NCI-H2196 treated with DMSO at 0.1 percent for 48 hours (cell line): ENCODE measurements around the gene ERBB2.
"Not testable (repeated sequence)": the region's sequence is repeated elsewhere in the genome, so short reads cannot be mapped to it uniquely, and the experiment has no call there.

Experiments
- DNase-seq: peaks from one replicate; lab custom pipeline; 2025; ENCODE audit not compliant: unreplicated experiment; lab: John Stamatoyannopoulos, UW

Gene ERBB2

GRCh38 chr17:39678340-39679116 lies 21.3 kb upstream of the ERBB2 start:
- DNase-seq = no peak

GRCh38 chr17:39679521-39680192 lies 20.2 kb upstream of the ERBB2 start:
- DNase-seq = no peak

DNA sequence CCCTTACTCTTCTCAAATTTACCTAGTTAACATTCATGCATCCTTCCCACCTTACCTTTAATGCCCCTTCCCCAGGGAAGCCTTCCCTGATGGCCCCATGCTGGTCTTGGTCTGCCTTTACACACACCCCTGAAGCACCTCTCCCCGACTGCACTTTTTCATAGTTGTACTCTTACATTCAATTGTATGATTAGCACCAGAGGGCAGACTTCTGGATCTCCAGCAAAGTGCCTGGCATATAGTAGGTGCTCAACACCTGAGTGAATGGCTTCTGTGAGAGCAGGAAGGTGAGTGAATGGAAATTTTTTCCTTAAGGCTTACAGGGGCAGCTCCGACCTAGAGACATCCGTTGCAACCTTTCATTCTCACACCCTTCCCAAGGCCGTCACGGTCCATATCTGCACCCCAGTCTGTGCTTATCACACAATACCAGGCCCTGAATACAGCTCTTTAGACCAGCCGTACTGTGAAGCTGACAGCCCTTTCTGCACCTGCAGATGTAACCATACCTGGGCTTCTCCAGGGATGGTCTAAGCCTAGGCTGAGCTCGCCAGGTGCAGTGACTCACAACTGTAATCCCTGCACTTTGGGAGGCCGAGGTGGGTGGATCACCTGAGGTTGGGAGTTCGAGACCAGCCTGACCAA lies 16.4 kb upstream of the ERBB2 start:
- DNase-seq = no peak

DNA sequence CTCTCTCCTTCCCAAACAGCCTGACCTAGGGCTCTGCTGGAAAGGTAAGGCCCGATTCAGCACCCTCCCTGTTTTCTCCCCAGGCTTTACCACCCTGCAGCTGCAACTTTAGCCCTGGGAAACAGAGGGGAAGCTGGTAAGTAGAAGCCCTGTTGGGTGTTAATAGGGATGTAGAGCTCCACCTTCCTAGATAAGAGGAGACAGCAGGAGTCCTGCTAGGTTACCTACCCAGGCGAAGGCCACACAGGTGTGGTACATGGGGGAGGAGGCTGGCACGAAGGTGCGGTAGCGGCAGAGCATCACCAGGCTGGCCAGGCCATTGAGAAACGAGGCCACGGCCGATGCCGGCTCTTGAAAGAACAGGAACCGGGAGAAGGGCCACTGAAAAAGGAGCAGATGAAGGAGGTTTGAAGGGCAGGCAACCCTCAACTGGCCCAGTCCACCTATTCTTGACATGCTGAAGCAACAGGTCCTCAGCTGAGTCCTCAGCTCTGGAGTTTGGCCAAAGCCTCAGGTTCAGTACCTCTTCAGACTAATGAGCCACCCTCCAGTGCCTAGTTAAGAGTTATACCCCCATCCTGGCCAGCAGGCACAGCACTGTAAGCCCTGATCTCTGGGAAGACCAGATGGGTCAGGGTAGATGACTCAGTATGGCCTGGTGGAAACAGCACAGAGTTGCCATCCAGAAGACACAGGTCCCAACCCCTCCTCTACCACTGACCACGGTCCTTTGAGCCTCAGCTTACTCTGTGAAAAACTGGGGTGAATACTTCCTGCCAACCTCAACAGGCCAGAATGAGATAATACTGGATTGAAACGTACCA lies 15.3 kb upstream of the ERBB2 start:
- no peak for DNase-seq

GRCh38 chr17:39687101-39687545 lies 12.7 kb upstream of the ERBB2 start:
- DNase-seq = no peak

DNA sequence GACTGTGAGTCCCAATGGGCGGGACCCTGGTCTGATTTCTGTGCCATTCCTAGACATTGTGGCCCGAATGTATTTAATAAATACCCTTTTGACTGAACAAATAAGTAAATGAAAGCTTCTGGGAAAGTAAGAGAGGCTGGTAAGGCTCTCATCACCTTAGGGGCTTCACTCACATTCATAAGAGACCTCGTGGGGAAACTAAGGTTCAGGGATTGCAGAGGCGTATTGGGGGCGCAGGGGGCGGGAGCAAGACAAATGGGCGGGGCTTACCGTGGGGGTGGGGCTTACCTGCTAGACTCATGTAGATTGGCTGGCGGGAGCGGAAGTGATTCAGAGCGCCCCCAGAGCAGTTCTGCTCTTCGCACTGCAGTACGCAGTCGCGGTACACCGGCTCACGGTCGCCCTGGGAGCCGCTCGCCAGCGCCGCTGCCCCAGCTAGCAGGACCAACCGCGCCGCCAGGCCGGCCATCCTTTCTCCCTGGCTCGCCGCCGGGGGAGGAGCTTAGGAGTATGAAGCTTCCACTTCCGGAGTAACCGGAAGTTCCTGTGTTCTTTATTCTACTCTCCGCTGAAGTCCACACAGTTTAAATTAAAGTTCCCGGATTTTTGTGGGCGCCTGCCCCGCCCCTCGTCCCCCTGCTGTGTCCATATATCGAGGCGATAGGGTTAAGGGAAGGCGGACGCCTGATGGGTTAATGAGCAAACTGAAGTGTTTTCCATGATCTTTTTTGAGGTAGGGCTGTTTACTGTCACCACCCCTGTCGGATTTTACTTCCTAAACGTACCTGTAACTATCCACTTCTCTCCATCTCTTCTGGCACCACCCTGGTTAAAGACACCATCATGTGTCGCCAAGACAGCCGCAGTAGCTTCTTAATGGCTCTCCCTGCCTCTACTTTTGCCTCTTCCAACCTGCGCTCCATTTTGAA lies 12.1 kb upstream of the ERBB2 start, which contains the start of gene PGAP3:
PGAP3 (minus strand) TSS at position 512 of the 929 bp plus-strand sequence; CDS start at position 469, 43 bp downstream.
- DNase-seq = peak; percentile 82

DNA sequence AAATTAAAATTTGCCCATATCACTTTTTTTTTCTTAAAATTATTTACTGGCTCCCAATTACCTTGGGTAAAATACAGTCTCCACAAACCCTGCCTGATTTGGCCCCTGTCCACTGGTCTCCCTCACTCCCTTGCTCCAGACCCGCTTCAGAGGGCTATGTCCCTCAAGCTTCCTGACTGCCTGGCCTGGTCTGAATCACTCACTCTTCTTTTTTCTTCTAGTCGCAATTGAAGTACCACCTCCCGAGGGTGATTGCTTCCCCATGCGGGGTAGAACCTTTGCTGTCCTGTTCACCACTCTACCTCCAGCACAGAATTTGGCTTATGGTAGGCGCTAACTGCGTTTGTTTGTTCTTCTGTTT lies 11.4 kb upstream of the ERBB2 start:
- no peak for DNase-seq

- no peak for DNase-seq
These were observed 10.9 kb upstream of the ERBB2 start for GRCh38 chr17:39688945-39689344.

DNA sequence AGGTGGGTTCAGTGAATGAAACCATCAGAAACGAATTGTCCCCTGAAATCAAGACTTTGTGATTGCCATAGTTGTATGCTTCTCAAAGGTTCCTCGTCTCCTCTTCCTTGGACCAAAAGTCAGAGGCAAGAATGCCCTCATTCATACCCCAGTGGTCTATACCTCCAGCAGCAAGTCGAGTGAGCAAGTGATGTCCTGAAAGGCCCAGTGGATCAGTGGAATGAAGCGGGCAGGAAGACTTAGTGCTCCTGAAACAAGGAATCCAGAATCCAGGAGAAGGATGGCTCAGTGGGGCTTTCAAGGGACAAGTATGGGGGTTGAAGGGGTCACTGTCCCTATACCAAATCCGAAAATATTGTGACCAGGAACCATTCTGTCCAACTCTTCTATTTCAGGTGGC lies 5.3 kb upstream of the ERBB2 start:
- no peak for DNase-seq

- no peak for DNase-seq
These were observed 4.8 kb upstream of the ERBB2 start for GRCh38 chr17:39695089-39695474.

DNA sequence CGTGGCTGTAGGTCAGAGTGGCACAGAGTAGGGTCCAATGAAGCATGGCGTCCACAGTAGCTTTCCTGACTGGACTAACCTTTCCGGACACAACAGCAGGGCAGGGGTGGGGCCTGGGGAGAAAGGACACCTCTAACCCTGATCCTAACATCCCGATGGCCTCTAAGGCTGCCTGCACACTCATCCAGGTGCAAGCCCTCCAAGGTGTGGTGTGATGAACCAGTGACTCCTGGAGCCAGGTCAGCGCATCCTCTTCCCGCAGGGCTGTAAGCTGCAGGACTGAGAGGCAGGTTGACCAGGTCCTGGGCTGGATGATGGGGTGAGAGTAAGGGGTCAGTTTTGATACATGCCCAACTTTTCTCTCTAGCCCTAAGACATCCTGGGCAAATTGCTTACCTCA lies 3.1 kb upstream of the ERBB2 start:
- DNase-seq = no peak

DNA sequence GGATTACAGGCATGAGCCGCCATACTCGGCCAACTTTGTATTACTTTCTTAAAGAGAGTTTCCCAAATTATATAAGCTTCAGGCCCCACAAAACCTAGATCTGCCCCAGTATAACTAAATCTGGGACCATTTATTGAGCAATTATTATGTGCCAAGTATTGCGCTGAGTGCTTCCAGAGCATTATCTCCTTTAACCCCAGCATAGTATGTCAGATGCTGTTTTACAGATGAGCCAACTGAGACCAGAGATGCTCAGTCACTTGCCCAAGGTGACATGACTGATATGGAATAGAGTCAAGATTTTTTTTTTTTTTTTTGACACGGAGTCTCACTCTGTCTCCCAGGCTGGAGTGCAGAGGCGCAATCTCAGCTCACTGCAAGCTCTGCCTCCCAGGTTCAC lies 1.9 kb upstream of the ERBB2 start:
- no peak for DNase-seq

DNA sequence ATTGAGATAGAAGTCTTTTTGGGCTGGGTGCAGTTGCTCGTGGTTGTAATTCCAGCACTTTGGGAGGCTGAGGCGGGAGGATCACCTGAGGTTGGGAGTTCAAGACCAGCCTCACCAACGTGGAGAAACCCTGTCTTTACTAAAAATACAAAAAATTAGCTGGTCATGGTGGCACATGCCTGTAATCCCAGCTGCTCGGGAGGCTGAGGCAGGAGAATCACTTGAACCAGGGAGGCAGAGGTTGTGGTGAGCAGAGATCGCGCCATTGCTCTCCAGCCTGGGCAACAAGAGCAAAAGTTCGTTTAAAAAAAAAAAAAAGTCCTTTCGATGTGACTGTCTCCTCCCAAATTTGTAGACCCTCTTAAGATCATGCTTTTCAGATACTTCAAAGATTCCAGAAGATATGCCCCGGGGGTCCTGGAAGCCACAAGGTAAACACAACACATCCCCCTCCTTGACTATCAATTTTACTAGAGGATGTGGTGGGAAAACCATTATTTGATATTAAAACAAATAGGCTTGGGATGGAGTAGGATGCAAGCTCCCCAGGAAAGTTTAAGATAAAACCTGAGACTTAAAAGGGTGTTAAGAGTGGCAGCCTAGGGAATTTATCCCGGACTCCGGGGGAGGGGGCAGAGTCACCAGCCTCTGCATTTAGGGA lies 577 bp upstream of the ERBB2 start:
- not testable (repeated sequence) for DNase-seq

- DNase-seq = no peak
These were observed 504 bp downstream of the ERBB2 start for GRCh38 chr17:39700148-39700987.

GRCh38 chr17:39701012-39701783 lies 1.3 kb downstream of the ERBB2 start:
- DNase-seq = no peak

- DNase-seq = no peak
These were observed 2.0 kb downstream of the ERBB2 start for GRCh38 chr17:39701784-39702422.
